SK-MEL-5 (cell line): ENCODE results near the gene LBH. TPM values are rescaled to one million over a fixed set of nuclear protein-coding genes. Genes with fewer than 3 reads are reported as not detected.
"Not testable (repeated sequence)": the region's sequence is repeated elsewhere in the genome, so short reads cannot be mapped to it uniquely, and the experiment has no call there.

Experiments
- DNase-seq: peaks from one replicate; pipeline ENCODE4 v3.0.0-alpha.2; 2016; ENCODE audit warnings: low read depth, low spot score
- in situ Hi-C: cut with HindIII; loops from 2 replicates; pipeline ENCODE4 v1.10.0; 2016; ENCODE audit warnings: low sequenced_read_pairs, high pct_unique_total_duplicates, low pct_unique_long_range_greater_than_20kb
- total RNA-seq: library from RNA; depleted of rRNA; stranded (reverse); fragments of >200 nt; shearing (Covaris generic); gene quantifications from 2 replicates; pipeline ENCODE4 v1.2.3, GENCODE V29; 2014

The LBH gene
- total RNA-seq, 1 experiment from 2014 or later: 20.1 TPM

DNA sequence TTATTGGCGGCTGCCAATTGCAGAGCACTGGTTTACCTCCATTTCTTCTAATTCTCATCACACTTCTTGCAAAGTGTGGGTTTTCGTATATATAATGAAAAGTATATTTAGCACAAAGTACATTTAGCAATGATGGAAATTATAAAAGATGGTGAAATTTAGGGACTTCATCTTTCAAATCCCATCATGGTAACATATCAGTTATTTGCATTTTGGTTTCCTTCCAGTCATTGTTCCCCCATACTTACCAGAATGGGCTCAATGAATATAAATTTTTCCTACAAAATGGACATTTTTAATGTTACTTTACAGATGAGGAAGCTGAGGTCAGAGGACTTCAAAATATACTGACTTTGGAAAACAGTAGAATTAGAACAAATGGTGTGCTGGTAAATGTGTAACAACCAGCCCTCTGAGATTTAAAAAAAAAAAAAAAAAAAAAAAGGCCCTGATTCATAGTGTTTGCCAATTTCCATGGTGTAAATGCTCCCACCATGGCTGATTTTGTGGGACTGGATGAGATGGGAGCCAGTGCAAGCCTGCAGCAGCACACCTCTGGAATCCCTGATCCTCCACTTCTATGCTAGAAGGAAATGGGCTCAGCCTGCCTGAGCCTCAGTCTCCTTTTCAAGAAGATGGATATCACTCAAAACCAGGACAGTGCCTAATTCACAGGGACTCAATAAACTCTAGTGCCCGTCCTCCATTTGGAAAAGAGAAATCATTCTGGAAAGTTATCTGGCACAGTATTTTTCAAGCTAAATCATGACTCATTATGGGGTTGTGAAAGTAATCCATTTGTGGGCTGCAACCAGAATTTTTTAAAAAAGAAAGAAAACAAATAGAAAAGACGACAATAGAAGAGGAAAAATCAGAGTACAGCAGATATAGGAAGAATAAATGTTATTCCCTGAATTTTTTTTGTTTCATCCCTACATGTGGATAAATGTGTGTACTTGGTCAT lies 34.0 kb downstream of the LBH start:
- no peak for DNase-seq
- in situ Hi-C loops: no loop called here

DNA sequence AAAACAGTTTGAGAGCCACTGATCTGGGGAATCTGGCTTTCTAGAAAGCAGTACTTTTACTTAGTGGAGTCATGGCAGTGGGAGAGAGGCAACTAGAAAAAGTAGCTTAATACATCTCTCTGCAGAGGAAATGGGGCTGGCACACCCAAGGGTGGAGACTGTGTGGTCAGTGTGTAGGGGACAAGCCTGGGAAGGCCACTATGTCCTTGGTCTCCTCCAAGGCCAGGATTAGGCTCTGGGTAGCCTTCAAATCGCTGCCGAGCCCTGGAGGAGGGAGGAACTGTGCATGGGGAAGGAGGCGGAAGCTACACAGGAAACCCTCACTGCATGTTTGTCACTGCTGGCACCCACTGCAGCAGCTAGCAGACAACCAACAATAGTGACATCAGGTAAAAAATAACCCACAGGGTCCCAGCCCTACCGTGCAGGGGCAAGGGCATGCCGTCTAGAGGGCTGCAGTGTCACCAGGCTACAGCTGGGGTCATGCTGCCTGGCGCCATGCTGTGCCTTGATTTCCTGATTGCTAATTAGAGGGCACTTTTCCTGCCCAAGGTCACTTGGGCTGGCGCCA lies 34.8 kb downstream of the LBH start:
- no peak for DNase-seq
- in situ Hi-C loops: no loop called here

DNA sequence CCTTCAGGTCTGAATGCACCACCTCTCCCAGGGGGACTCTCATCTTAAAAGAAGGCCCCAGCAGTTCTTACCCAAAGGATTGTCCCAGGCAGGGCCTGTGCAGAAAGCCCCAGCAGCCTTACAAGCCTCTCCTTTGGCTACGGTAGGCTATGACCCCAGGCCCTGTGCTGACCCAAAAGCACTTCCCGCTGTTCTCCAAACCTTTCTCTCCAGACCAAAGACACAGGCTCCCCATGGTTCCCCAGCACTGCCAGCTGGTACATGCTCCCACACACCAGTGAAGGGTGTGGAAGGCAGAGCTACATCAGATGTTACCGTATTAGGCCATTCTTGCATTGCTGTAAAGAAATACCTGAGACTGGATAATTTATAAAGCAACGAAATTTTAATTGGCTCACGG lies 35.4 kb downstream of the LBH start:
- in situ Hi-C loops: no loop called here
- no peak for DNase-seq

DNA sequence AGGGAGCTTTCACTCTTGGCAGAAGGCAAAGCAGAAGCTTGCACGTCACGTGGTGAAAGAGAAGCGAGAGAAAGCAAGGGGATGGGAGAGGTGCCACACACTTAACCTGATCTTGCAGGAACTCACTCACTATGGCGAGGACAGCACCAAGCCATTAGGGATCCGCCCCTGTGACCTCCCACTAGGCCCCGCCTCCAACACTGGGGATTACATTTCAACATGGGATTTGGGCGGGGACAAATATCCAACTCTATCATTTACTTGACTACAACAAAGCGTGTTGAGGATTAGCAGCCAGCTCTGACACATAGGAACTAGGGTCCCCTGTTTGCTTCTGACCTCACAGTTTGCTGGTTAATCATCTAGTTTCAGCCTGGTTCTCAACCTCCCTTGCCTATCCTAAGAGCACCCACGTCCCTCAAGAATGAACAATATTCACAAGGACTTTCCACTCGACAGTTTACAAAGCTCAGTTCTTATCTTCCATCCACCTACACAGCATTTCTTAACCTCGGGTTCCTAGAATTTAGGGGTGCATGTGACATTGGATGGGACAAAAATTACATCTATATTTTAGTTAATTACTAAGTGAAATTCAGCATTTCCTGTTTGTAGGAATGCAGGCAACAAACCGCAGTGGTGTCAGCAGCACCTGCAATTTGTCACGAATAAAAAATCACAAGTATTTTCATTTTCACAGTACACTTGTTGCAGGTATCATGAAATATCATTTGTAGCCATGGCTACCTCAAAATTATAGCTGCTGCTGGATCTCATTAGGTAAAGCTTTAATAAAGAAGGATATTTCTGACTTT lies 36.0 kb downstream of the LBH start:
- no peak for DNase-seq
- in situ Hi-C loops: no loop called here

DNA sequence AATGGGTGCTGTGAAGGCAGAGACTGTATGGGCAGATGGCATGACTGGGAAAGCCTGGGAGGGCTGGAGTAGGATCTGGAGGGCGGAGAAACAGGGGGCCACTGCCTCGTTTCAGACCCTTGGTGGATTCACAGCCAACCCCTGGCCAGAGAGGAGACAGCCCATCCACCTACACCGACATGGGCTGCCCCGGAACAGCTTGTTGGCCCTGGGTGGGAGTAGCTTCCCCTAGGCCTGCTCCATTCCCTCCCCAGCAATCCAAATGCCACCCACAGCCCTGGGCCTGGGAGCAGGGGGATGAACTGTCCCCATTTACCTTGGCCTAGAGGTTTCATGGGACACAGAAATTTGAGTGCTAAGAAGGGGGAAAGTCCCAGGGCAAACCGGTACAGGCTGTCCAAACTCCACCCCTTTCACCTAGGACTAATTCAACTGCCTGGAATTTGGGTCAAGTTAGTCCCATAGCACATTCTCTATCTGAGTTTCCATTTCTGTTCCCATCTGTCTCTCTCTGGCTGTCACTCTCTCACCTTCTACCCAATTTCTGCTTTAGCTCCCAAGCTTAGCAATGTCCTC lies 37.0 kb downstream of the LBH start:
- in situ Hi-C loops: no loop called here
- no peak for DNase-seq

DNA sequence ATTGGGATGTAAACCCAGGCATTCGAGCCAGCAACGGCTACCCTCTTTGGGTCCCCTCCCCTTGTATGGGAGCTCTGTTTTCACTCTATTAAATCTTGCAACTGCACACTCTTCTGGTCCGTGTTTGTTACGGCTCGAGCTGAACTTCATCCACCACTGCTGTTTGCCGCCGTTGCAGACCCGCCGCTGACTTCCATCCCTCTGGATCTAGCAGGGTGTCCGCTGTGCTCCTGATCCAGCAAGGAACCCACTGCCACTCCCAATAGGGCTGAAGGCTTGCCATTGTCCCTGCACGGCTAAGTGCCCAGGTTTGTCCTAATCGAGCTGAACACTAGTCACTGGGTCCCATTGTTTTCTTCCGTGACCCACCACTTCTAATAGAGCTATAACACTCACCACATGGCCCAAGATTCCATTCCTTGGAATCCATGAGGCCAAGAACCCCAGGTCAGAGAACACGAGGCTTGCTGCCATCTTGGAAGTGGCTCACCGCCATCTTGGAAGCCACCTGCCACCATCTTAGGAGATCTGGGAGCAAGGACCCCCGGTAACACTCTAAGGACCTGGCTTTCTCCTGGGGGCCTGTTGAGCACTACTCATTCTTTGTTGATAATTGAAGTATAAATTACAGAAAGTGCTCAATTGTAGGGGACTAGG lies 37.9 kb downstream of the LBH start:
- in situ Hi-C loops, DNase-seq: not testable (repeated sequence)

DNA sequence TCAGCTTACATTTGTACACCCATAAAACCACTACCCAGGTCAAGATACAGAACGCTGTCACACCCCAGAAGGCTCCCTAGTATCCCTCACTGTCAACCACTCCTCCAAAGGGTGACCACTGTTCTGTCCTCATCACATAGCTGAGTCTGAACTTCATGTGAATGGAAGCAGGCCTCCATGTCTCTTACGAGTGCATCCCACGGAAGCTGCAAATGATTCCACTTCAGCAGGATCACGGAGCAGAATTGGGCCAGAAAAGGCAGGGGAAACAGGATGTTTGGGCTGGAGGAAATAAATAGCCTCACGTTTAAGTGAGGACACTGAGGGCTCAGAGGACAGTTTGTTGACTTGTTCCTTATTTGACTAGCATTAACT lies 38.4 kb downstream of the LBH start:
- no peak for DNase-seq
- in situ Hi-C loops: no loop called here

DNA sequence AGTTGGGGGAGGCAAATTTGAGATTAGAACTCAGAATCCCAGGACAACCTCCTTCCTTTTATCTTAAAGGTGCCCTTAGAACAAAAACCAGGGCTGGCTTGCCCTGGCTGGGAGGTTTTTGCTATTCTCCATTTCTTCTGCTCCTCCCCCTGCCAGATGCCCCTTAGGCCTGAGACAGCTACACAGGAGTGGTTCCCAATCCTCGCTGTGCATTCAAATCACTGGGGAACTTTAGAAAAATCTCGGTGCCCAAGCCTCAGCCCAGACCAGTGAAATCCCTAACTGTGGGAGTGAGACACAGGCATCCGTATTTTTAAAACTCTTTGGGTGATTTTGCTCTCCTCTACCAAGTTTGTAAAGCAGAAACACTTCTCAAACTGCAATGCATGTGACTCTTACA lies 38.8 kb downstream of the LBH start:
- no peak for DNase-seq
- in situ Hi-C loops: no loop called here

DNA sequence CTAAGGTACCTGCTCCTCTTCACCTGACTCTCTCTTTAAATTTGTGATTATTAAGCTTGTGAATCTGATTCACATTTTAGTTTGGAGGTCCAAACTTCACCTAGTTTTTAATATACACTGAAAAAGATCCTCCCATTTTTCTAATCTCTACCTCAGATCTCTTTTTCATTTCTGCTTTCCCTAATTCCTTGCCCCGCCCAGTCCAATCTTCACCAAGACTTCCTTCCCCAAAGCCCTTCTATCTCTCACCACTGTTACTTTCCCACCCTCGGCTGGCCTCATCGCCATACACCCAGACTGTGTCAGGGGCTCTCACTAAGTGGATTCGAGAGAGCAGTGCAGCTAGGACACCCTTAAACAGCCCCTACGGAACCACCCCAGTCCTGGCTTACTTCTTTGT lies 40.0 kb downstream of the LBH start:
- in situ Hi-C loops: no loop called here
- no peak for DNase-seq

DNA sequence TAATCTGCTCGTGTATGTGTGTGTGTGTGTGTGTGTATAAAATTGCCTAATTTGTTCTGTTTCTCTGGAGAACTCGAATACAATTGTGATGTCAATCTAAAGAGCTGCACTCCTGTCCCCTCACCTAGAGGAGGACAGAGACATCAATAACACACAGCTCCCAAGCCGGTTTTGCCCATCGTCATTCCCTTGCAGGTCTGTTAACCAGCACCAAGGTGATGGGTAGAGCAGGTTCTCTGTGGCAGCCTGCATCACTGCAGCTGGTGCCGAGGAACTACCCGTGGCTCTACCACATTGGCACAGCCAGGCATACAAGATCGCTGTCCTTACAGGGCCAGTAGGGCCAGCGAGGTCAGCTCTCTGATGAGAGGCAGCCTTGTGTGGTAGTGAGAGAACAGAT lies 41.0 kb downstream of the LBH start:
- no peak for DNase-seq
- in situ Hi-C loops: no loop called here

DNA sequence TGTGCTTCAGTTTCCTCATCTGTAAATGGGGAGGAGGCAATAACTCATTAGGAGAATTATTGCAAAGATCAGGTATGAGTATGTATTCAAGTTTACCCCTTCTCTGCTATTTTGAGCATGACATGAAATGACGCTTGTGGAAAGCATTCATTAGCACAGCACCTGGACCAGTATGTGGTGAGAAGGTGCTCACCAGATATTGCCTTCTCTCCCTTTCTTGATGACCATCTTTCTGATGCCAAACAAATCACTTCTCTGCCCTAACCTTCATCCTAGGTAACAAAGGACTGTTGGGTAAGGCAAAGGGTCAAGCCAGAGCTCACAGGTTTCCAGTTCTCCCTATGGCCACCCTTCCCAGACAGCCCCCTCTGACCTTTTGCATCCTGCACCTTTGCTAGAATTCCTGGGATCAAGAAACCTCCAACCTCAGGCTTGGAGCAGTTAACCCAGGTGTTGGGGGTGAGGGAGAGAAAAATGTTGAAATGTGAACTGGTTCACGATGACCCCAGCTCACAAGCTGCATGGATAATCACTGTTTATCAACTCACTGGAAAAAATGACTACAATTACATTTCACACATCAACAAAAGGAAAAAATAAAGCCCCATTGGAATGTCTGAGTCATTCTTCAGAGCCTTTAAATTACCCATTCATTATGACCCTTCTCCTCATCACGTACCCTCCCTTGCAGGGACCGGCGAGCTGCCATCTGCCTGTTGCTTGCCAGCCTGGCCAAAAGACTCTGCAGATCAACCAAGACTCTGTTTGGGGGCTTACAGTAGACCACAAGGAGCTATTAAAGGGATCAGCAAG lies 41.6 kb downstream of the LBH start:
- no peak for DNase-seq
- in situ Hi-C loops: no loop called here

DNA sequence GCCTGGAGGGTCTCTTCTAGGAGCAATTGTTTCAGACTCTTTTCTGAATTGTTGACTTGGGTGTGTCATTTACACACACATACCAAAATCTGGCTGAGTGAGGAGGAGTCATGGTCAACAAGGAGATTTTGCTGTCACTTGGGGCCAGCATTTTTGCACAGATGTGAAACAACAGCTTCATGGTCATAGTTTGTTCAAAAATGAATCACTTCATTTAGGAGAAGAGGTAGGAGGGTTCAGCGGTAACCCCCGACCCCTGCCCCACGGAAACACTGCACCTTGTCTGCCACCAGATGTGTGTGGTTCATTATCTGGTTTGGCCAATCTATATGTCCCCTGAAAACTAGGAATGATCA lies 42.2 kb downstream of the LBH start:
- no peak for DNase-seq
- in situ Hi-C loops: no loop called here

DNA sequence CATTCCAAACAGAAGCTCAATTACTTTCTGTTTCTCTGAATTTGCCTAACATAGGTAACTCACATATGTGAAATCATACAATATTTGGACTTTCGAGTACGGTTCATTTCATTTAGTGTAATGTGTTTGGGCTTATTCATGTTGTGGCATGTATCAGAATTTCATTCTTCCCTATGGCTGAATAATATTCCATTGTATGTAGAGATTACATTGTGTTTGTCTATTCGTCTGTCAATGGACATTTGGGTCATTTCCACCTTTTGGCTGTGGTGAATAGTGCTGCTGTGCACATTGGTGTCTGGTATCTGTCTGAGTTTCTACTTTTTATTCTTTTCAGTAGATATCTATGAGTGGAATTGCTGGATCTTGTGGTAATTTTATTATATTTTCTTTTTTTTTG lies 43.9 kb downstream of the LBH start:
- in situ Hi-C loops: no loop called here

DNA sequence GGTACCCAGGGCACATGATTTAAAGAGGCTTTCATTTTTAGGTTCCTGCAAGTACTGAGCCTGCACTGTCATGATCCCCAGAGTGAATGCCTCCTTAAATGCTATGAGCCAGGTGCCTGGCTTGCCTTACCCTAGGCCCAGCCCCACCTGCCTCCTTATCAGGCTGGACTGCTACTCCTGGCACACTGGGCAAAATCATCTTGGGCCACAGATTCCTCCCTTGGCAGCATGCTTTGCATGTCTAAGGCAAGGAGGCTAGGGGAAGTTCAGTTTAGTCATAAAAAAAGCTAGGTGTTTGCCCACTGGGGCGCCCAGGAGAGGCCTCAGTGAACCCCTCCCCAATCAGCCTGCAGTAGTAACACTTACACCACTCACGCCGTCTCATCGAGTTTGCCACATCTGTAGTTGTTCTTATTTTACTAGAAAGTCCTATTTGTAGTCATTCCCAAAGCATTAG lies 45.1 kb downstream of the LBH start:
- in situ Hi-C loops: no loop called here
- DNase-seq: no peak

More for the DNA sequence above, 43.9 kb downstream of the LBH start:
- DNase-seq: no peak

DNA sequence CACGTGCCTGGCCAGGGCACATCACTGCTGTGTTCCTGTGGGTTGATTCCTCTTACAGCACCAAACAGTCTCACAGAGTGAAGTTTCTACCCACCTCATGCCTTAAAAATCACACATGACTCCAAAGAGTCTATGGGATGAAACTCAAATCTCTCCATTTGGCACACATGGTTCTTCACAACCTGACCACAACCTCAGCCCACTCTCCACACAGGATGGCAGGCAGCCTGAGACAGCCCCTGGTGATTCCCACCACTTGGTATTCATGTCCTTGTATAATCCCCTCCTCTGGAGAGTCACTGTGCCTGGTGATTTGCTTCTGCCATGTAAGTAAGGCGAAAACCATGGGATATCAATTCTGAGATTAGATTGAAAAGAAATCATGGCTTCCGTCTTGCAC lies 46.2 kb downstream of the LBH start:
- in situ Hi-C loops: no loop called here
- no peak for DNase-seq

DNA sequence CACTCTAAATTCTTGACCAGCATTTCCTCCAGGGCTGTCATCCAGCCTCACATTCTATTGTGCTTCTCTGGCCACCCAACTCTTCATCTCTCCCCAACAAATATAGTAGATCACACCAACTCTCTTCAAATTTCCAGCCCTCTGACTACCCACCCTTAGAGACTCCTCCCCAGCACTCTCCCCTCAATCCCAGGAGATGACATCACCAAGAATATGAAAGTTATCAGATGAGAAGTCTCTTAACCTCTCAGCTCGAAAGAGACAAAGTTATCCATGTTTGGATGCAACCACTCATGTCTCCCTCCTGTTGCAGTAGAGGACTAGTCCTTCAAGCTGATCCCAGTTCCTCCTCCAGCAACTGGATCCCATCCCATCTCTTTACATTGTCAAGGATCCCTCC lies 47.1 kb downstream of the LBH start:
- no peak for DNase-seq
- in situ Hi-C loops: no loop called here
